ENCODE data around the gene NR4A3.

NR4A3 gene

GRCh38 chr9:99793528-99793927, 28.2 kb upstream of the NR4A3 start:
- TF ChIP-seq EZH2phosphoT487 (IDR thresholded peaks at IDR 0.05; ENCODE audit: borderline replicate concordance) = no peak
- TF ChIP-seq CTCF (conservative IDR thresholded peaks at IDR 0.05; ENCODE audit: low read length) = no peak
- H3K9ac ChIP-seq (ENCODE audit: low read depth, low read length, poor library complexity, severe bottlenecking) = no peak overlapping the region
- H3K36me3 ChIP-seq (ENCODE audit: insufficient read depth, low read length) = no peaks in the 10 kb centered on the region
- no peak overlapping the region for H3K4me3 ChIP-seq (ENCODE audit: low read length, poor library complexity, severe bottlenecking)
- H2AFZ ChIP-seq (ENCODE audit: low read length) = no peak overlapping the region
- no peaks in the 10 kb centered on the region for H3K4me1 ChIP-seq (ENCODE audit: insufficient read depth, low read length, poor library complexity, severe bottlenecking)
- H3K4me2 ChIP-seq (ENCODE audit: low read depth, low read length, poor library complexity, severe bottlenecking) = no peak overlapping the region
- no peaks in the 10 kb centered on the region for H3K9me2 ChIP-seq (replicated peaks; ENCODE audit: low read depth, low read length)
- H4K20me1 ChIP-seq (ENCODE audit: insufficient read depth, low read length, poor library complexity, severe bottlenecking) = no peaks in the 10 kb centered on the region
- H3K79me2 ChIP-seq (ENCODE audit: insufficient read depth, low read length) = no peaks in the 10 kb centered on the region
- no peaks in the 10 kb centered on the region for H3K27me3 ChIP-seq (ENCODE audit: insufficient read depth, low read length, poor library complexity, severe bottlenecking)
- H3K9me3 ChIP-seq (ENCODE audit: insufficient read depth, low read depth, low read length) = no peaks in the 10 kb centered on the region
- H3F3A ChIP-seq (ENCODE audit: low read depth) = no peaks in the 10 kb centered on the region

- Histone ChIP-seq H4K20me1 (ENCODE audit: insufficient read depth, low read length, poor library complexity, severe bottlenecking) (no peaks in the 10 kb centered on the region), H3F3A (ENCODE audit: low read depth) (no peaks in the 10 kb centered on the region), H3K79me2 (ENCODE audit: insufficient read depth, low read length) (no peaks in the 10 kb centered on the region), H3K4me2 (ENCODE audit: low read depth, low read length, poor library complexity, severe bottlenecking) (no peak overlapping the region), H3K36me3 (ENCODE audit: insufficient read depth, low read length) (no peaks in the 10 kb centered on the region), H3K4me3 (ENCODE audit: low read length, poor library complexity, severe bottlenecking) (no peak overlapping the region), H3K9me3 (ENCODE audit: insufficient read depth, low read depth, low read length) (no peaks in the 10 kb centered on the region), H3K9me2 (replicated peaks; ENCODE audit: low read depth, low read length) (no peaks in the 10 kb centered on the region), H2AFZ (ENCODE audit: low read length) (no peak overlapping the region), H3K27me3 (ENCODE audit: insufficient read depth, low read length, poor library complexity, severe bottlenecking) (no peaks in the 10 kb centered on the region), H3K9ac (ENCODE audit: low read depth, low read length, poor library complexity, severe bottlenecking) (no peak overlapping the region), H3K4me1 (ENCODE audit: insufficient read depth, low read length, poor library complexity, severe bottlenecking) (no peaks in the 10 kb centered on the region)
- no peak for TF ChIP-seq CTCF (conservative IDR thresholded peaks at IDR 0.05; ENCODE audit: low read length)
- no peak for TF ChIP-seq EZH2phosphoT487 (IDR thresholded peaks at IDR 0.05; ENCODE audit: borderline replicate concordance)
Measured at GRCh38 chr9:99796231-99796630, 25.5 kb upstream of the NR4A3 start.

GRCh38 chr9:99801775-99802174, 19.9 kb upstream of the NR4A3 start:
- H3K4me3 ChIP-seq (ENCODE audit: low read length, poor library complexity, severe bottlenecking) = no peak overlapping the region
- H3K9ac ChIP-seq (ENCODE audit: low read depth, low read length, poor library complexity, severe bottlenecking) = no peak overlapping the region
- no peaks in the 10 kb centered on the region for H3K9me2 ChIP-seq (replicated peaks; ENCODE audit: low read depth, low read length)
- no peaks in the 10 kb centered on the region for H3F3A ChIP-seq (ENCODE audit: low read depth)
- no peak overlapping the region for H2AFZ ChIP-seq (ENCODE audit: low read length)
- TF ChIP-seq EZH2phosphoT487 (IDR thresholded peaks at IDR 0.05; ENCODE audit: borderline replicate concordance) (no peak), CTCF (conservative IDR thresholded peaks at IDR 0.05; ENCODE audit: low read length) (no peak)
- H3K27me3 ChIP-seq (ENCODE audit: insufficient read depth, low read length, poor library complexity, severe bottlenecking) = no peaks in the 10 kb centered on the region
- no peak overlapping the region for H3K4me2 ChIP-seq (ENCODE audit: low read depth, low read length, poor library complexity, severe bottlenecking)
- no peaks in the 10 kb centered on the region for H3K79me2 ChIP-seq (ENCODE audit: insufficient read depth, low read length)
- H3K36me3 ChIP-seq (ENCODE audit: insufficient read depth, low read length) = no peaks in the 10 kb centered on the region
- H3K9me3 ChIP-seq (ENCODE audit: insufficient read depth, low read depth, low read length) = no peaks in the 10 kb centered on the region
- H3K4me1 ChIP-seq (ENCODE audit: insufficient read depth, low read length, poor library complexity, severe bottlenecking) = no peaks in the 10 kb centered on the region
- no peaks in the 10 kb centered on the region for H4K20me1 ChIP-seq (ENCODE audit: insufficient read depth, low read length, poor library complexity, severe bottlenecking)

Data from Loucy (cell line).